K562 (cell line): ENCODE measurements around the gene IRX5. TPM values are rescaled to one million over a fixed set of nuclear protein-coding genes. Genes with fewer than 3 reads are reported as not detected.

Experiments used
- ATAC-seq: fragments of 200-7000 bp; cut with Tn5 transposase; 3 replicates; pipeline ENCODE4 v1.9.1; 2020; ENCODE audit warnings: moderate library complexity
- BruUV-seq: library from RNA; stranded (reverse); fragments of 400-500 nt; replicated peaks from 2 replicates; lab custom pipeline; 2021; lab: Mats Ljungman, UMichigan
- CTCF ChIA-PET: fragments of 300-600 bp; formaldehyde crosslinking; extraction: SDS; loops from one replicate; lab custom pipeline; 2021; ENCODE audit warnings: low intra/inter-chr PET ratio; lab: Yijun Ruan, JAX
- POLR2A ChIA-PET: fragments of 300-600, 350-650 bp; sonication (Branson Sonifier 250); formaldehyde crosslinking; extraction: SDS; loops from one replicate; lab custom pipeline; 2021; ENCODE audit warnings: antibody characterized with exemption, inconsistent platforms; lab: Yijun Ruan, JAX
- DNase-seq, 4 experiments: peaks; one replicate each; pipeline versions ENCODE4 v3.0.0 to v3.0.0-alpha.2; 2011 to 2018; ENCODE audit warnings: low spot score in 3 of 4, mixed read lengths in 3 of 4; ENCODE audit errors: extremely low read depth in 1 of 4
- FAIRE-seq: peaks from 2 replicates; lab custom pipeline; 2011; peaks lifted over from hg19 to GRCh38; lab: Jason Lieb, UNC
- H2AFZ ChIP-seq: 2 replicates; pipeline ENCODE4 v1.6.0; 2011; ENCODE audit warnings: low read depth, low read length, control low read depth, inconsistent platforms
- H3K27ac ChIP-seq: fragments of 200-600 bp; 3 replicates; pipeline ENCODE4 v1.8.0; 2011; ENCODE audit warnings: low read depth, mild to moderate bottlenecking, control low read depth, inconsistent platforms, low read length, moderate library complexity, mixed read lengths; ENCODE audit errors: extremely low read depth
- H3K27me3 ChIP-seq, 2 experiments: fragments of 300-600 bp in 1 of 2; 2 replicates in 1 of 2; 3 replicates in 1 of 2; pipeline versions ENCODE4 v1.6.0 to v1.8.0; 2011; ENCODE audit warnings: inconsistent platforms in 2 of 2, low read length in 2 of 2, mild to moderate bottlenecking in 1 of 2, mixed read lengths in 1 of 2, moderate library complexity in 1 of 2; ENCODE audit not compliant: control insufficient read depth in 2 of 2, insufficient read depth in 2 of 2
- H3K36me3 ChIP-seq: fragments of 300-600 bp; 3 replicates; pipeline ENCODE4 v1.8.0; 2011; ENCODE audit warnings: mild to moderate bottlenecking, low read length, inconsistent platforms; ENCODE audit not compliant: control insufficient read depth, insufficient read depth
- H3K4me1 ChIP-seq, 2 experiments: fragments of 200-600 bp in 1 of 2; replicated peaks in 1 of 2; 2 replicates in 1 of 2; 3 replicates in 1 of 2; pipeline versions ENCODE4 v1.5.1 to v1.8.0; 2011; ENCODE audit warnings: inconsistent platforms in 2 of 2, low read length in 2 of 2, mild to moderate bottlenecking in 1 of 2, mixed read lengths in 1 of 2, moderate library complexity in 1 of 2; ENCODE audit not compliant: control insufficient read depth in 2 of 2, insufficient read depth in 2 of 2
- H3K4me2 ChIP-seq: 2 replicates; pipeline ENCODE4 v1.6.1; 2011; ENCODE audit warnings: low read length, control low read depth, inconsistent platforms, mixed read lengths; ENCODE audit not compliant: insufficient read depth
- H3K4me3 ChIP-seq: fragments of 200-600 bp; sonication (generic), shearing (Covaris generic); 2 replicates; pipeline ENCODE4 v1.5.1; 2016; ENCODE audit warnings: control low read depth, inconsistent platforms
- H3K79me2 ChIP-seq: fragments of 200-600 bp; 3 replicates; pipeline ENCODE4 v1.8.0; 2011; ENCODE audit warnings: low read length, inconsistent platforms; ENCODE audit not compliant: control insufficient read depth, insufficient read depth
- H3K9ac ChIP-seq, 2 experiments: 2 replicates each; pipeline versions ENCODE4 v1.6.0 to v1.6.1; 2011; ENCODE audit warnings: low read depth in 2 of 2, low read length in 2 of 2, control low read depth in 1 of 2, inconsistent platforms in 1 of 2, mild to moderate bottlenecking in 1 of 2, mixed read lengths in 1 of 2; ENCODE audit not compliant: insufficient read depth in 1 of 2
- H3K9me1 ChIP-seq: one replicate; pipeline ENCODE4 v1.6.0; 2011; ENCODE audit warnings: inconsistent platforms, mild to moderate bottlenecking, low read length, moderate library complexity; ENCODE audit not compliant: control insufficient read depth, insufficient read depth
- H3K9me3 ChIP-seq: replicated peaks from 2 replicates; pipeline ENCODE4 v1.5.1; 2011; ENCODE audit warnings: low read depth, low read length, inconsistent platforms; ENCODE audit not compliant: control insufficient read depth, insufficient read depth
- H4K20me1 ChIP-seq: replicated peaks from 2 replicates; pipeline ENCODE4 v1.6.1; 2011; ENCODE audit warnings: low read length, inconsistent platforms, mixed read lengths; ENCODE audit not compliant: control insufficient read depth, insufficient read depth
- COPS2 ChIP-seq: fragments of 450-650 bp; conservative IDR thresholded peaks from 2 replicates; pipeline ENCODE4 v1.6.1; 2016; ENCODE audit warnings: mild to moderate bottlenecking, moderate library complexity
- EGR1 ChIP-seq: fragments of 450-650 bp; conservative IDR thresholded peaks from 2 replicates; pipeline ENCODE4 v1.6.1; 2017; ENCODE audit warnings: mild to moderate bottlenecking
- GATAD2A ChIP-seq: fragments of 450-650 bp; IDR thresholded peaks from 2 replicates; pipeline ENCODE4 v1.6.1; 2017
- IFI16 ChIP-seq: fragments of 250-450 bp; sonication (Bioruptor Pico); IDR thresholded peaks from 2 replicates; pipeline ENCODE4 v2.1.2; 2022; ENCODE audit warnings: mild to moderate bottlenecking, inconsistent platforms
- SPI1 ChIP-seq: IDR thresholded peaks from 2 replicates; pipeline ENCODE4 v1.6.1; 2011; ENCODE audit warnings: low read depth, low read length, control low read depth, borderline replicate concordance
- ZNF75A ChIP-seq: fragments of 450-650 bp; formaldehyde crosslinking; IDR thresholded peaks from 2 replicates; pipeline ENCODE4 v1.4.0; 2020; ENCODE audit warnings: mild to moderate bottlenecking
- WGBS: fragments of 100-300 bp; shearing (Covaris generic); methylation state at CpG from one replicate; pipeline ENCODE4 v1.1.6; 2016; ENCODE audit warnings: low coverage, mixed read lengths; ENCODE audit not compliant: insufficient coverage; ENCODE audit errors: missing lambda C conversion rate; 5-methylcytosine and 5-hydroxymethylcytosine counted together
- in situ Hi-C: fragments of 300-500 bp; cut with MboI; formaldehyde crosslinking; loops from 4 replicates; pipeline ENCODE4 v1.15.0; 2018; ENCODE audit warnings: inconsistent platforms, mixed read lengths
- intact Hi-C: fragments of 100-400 bp; cut with micrococcal nuclease; formaldehyde crosslinking; loops from 2 replicates; pipeline ENCODE4 v1.14.2; 2022
- polyA plus RNA-seq, 8 experiments: library from polyadenylated mRNA; depleted of rRNA in 4 of 8; stranded (reverse) in 5 of 8; unstranded in 3 of 8; fragments of >200 nt; fragmentation: Nextera tagmentation in 2 of 8; fragmentation: Illumina TruSeq in 1 of 8; extraction: Ambion mirVana in 2 of 8; extraction: Trizol in 1 of 8; gene quantifications; 2 replicates each; pipeline versions ENCODE4 v1.2.1 to v1.2.3, GENCODE V29; 2011 to 2014; ENCODE audit warnings: inconsistent platforms in 1 of 8, missing spikeins in 1 of 8
- total RNA-seq, 7 experiments: library from RNA; depleted of rRNA in 6 of 7; stranded (reverse); fragments of >200 nt in 6 of 7; fragmentation: Illumina TruSeq in 2 of 7; extraction: Trizol in 2 of 7; gene quantifications; 2 replicates each; pipeline versions ENCODE4 v1.2.1 to v1.2.3, GENCODE V29; 2011 to 2021; ENCODE audit warnings: low replicate concordance in 1 of 7
- TF ChIP-seq, protein P1 (sequence below): sonication (generic); formaldehyde crosslinking; IDR thresholded peaks from 2 replicates; pipeline ENCODE4 v1.8.1; 2022; ENCODE audit warnings: missing genetic modification reagents

IRX5 gene
- total and polyA plus RNA-seq, 9 of the 15 experiments (the other 6 are each of a cell fraction or from before 2014, with no cell fraction given) = 0.20 to 4.2 (median 0.94) TPM

DNA sequence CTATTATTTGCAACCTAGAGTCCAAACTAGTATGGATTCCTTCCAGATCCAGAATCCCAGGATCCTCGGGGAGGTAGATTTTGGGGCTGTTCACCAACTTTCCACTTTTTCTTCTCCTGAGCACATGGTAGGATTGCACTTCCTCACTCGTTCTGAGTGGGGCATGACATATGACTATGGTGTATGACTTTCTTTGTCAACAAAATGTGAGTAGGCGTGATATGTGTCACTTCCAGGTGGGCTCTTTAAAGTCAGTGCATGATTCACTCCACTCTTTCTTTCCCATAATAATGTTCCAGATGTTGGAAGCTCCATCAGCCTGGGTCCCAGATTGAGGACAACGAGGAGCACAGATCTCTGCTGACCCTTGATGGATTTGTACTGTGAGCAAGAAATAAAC is 21.5 kb downstream of the IRX5 start:
- ChIA-PET POLR2A (no interaction called here), CTCF (no interaction called here)
- Histone ChIP-seq H3K4me2 (no peak overlapping the region), H3K9me3 (no peaks in the 10 kb centered on the region), H3K27ac (no peak overlapping the region), H3K9ac (no peak overlapping the region), H3K79me2 (no peaks in the 10 kb centered on the region), H4K20me1 (no peaks in the 10 kb centered on the region), H3K27me3 (peaks cover 9% of the 10 kb centered on the region in 2 experiments; a peak in 3 of 5 replicates), H3K36me3 (no peaks in the 10 kb centered on the region), H3K9me1 (no peaks in the 10 kb centered on the region), H3K4me3 (no peak overlapping the region), H3K4me1 (no peaks in the 10 kb centered on the region), H2AFZ (no peak overlapping the region)
- DNase-seq = no peak
- no peak for ATAC-seq
- BruUV-seq = no TSS peak
- TF ChIP-seq SPI1 = 0 out of 2 replicates have a peak, but pooled peaks have one; percentile 19
- peak; percentile 34 for TF ChIP-seq EGR1
- no peak for TF ChIP-seq IFI16 (CRISPR knock-in tag)
- FAIRE-seq = no peak
- in situ Hi-C loops (loop anchor here (5.0 kb wide), 1 partner anchor 315 kb away; no protein-coding TSS in a partner anchor), intact Hi-C loops (loop anchor here (10.0 kb wide), 1 partner anchor 127 kb away; no protein-coding TSS in a partner anchor)
- WGBS = 0% methylated on average over 4 of the region's 4 CpGs

DNA sequence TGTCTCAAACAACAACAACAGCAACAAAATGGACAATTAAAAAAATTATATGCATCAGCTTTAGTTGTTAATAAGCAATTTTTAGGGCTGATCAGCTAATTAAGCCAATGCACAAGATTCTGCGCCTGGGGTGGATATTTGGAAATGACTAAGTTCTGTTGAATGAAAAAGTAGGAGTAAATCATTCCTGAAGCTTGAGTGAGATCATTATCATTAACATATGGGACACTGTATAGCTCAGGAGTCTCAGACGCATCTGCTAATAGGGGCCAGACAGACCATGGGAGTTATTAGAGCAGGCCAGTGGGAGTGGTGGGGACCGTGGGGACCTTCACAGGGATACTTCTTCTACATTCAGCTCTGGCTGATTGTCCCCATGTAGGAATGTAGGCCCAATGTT is 22.8 kb downstream of the IRX5 start:
- Histone ChIP-seq H3K27me3 (peaks cover 3% of the 10 kb centered on the region in 2 experiments; a peak in 2 of 5 replicates), H3K4me2 (no peak overlapping the region), H3K27ac (no peak overlapping the region), H3K9me3 (no peaks in the 10 kb centered on the region), H3K36me3 (no peaks in the 10 kb centered on the region), H3K9me1 (no peaks in the 10 kb centered on the region), H4K20me1 (no peaks in the 10 kb centered on the region), H3K4me3 (no peak overlapping the region), H3K79me2 (no peaks in the 10 kb centered on the region), H3K9ac (no peak overlapping the region), H2AFZ (no peak overlapping the region), H3K4me1 (no peaks in the 10 kb centered on the region)
- no peak for FAIRE-seq
- ATAC-seq = no peak
- CTCF ChIA-PET = no interaction called here
- BruUV-seq = no TSS peak
- in situ Hi-C loops (loop anchor here (5.0 kb wide), 1 partner anchor 316 kb away; no protein-coding TSS in a partner anchor), intact Hi-C loops (loop anchor here (10.0 kb wide), 1 partner anchor 129 kb away; no protein-coding TSS in a partner anchor)
- TF ChIP-seq GATAD2A = no peak
- no peak for TF ChIP-seq ZNF75A (CRISPR knock-in tag)
- no peak for TF ChIP-seq COPS2
- TF ChIP-seq, protein P1, sequence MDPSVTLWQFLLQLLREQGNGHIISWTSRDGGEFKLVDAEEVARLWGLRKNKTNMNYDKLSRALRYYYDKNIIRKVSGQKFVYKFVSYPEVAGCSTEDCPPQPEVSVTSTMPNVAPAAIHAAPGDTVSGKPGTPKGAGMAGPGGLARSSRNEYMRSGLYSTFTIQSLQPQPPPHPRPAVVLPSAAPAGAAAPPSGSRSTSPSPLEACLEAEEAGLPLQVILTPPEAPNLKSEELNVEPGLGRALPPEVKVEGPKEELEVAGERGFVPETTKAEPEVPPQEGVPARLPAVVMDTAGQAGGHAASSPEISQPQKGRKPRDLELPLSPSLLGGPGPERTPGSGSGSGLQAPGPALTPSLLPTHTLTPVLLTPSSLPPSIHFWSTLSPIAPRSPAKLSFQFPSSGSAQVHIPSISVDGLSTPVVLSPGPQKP (CRISPR knock-in tag) = no peak
- DNase-seq = no peak
- POLR2A ChIA-PET = interaction anchor here (0.8 kb wide), 1 partner anchor 26 kb away, joined by 3 read pairs; no protein-coding TSS in a partner anchor
- 9% methylated on average over 3 of the region's 3 CpGs for WGBS
